Endothelial cell of umbilical vein (primary cell): Measurements from ENCODE around the gene PCARE. TPM values are rescaled to one million over a fixed set of nuclear protein-coding genes. Genes with fewer than 3 reads are reported as not detected.

ENCODE experiments used
- BruUV-seq: library from RNA; stranded (reverse); fragments of 400-500 nt; replicated peaks from 2 replicates; lab custom pipeline; 2021; lab: Mats Ljungman, UMichigan
- CTCF ChIA-PET: fragments of 300-600, 350-600 bp; sonication (Branson Sonifier 250); formaldehyde crosslinking; loops from one replicate; lab custom pipeline; 2021; ENCODE audit warnings: antibody characterized with exemption, inconsistent platforms; lab: Charles Lee
- POLR2A ChIA-PET: fragments of 300-600, 350-600 bp; sonication (Branson Sonifier 250); formaldehyde crosslinking; loops from one replicate; lab custom pipeline; 2021; ENCODE audit warnings: antibody characterized with exemption, inconsistent platforms; lab: Charles Lee
- DNase-seq: peaks from one replicate; pipeline ENCODE4 v3.0.0-alpha.2; 2011; ENCODE audit warnings: low read depth, low spot score
- FAIRE-seq: peaks from 2 replicates; lab custom pipeline; 2011; peaks lifted over from hg19 to GRCh38; lab: Jason Lieb, UNC
- H2AFZ ChIP-seq: 2 replicates; pipeline ENCODE4 v1.6.0; 2012; ENCODE audit warnings: low read depth, low read length, control low read depth, inconsistent platforms
- H3K27ac ChIP-seq: 2 replicates; pipeline ENCODE4 v1.5.1; 2011; ENCODE audit warnings: low read depth, mild to moderate bottlenecking, control low read depth, low read length, moderate library complexity; ENCODE audit not compliant: insufficient read depth
- H3K27me3 ChIP-seq, 2 experiments: 2 replicates each; pipeline versions ENCODE4 v1.6.0 to v1.6.1; 2011; ENCODE audit warnings: low read length in 2 of 2, mixed read lengths in 1 of 2; ENCODE audit not compliant: control insufficient read depth in 2 of 2, insufficient read depth in 2 of 2
- H3K36me3 ChIP-seq, 2 experiments: 2 replicates in 1 of 2; 3 replicates in 1 of 2; pipeline ENCODE4 v1.5.1; 2011; ENCODE audit warnings: low read length in 2 of 2, mild to moderate bottlenecking in 1 of 2, moderate library complexity in 1 of 2; ENCODE audit not compliant: control insufficient read depth in 2 of 2, insufficient read depth in 2 of 2; ENCODE audit errors: extremely low read depth in 1 of 2
- H3K4me1 ChIP-seq: 3 replicates; pipeline ENCODE4 v1.5.1; 2011; ENCODE audit warnings: mild to moderate bottlenecking, low read length; ENCODE audit not compliant: control insufficient read depth, insufficient read depth; ENCODE audit errors: extremely low read depth
- H3K4me2 ChIP-seq: 2 replicates; pipeline ENCODE4 v1.6.1; 2011; ENCODE audit warnings: low read length, control low read depth, mixed read lengths; ENCODE audit not compliant: insufficient read depth
- H3K4me3 ChIP-seq, 3 experiments: fragments of 200-600 bp in 1 of 3; sonication (generic), shearing (Covaris generic) in 1 of 3; replicated peaks in 1 of 3; 2 replicates each; pipeline ENCODE4 v1.5.1; 2011 to 2016; ENCODE audit warnings: control low read depth in 3 of 3, low read length in 3 of 3, mild to moderate bottlenecking in 2 of 3, inconsistent platforms in 1 of 3, low read depth in 1 of 3, moderate library complexity in 1 of 3; ENCODE audit not compliant: insufficient read depth in 1 of 3
- H3K79me2 ChIP-seq: 2 replicates; pipeline ENCODE4 v1.6.0; 2012; ENCODE audit warnings: low read length, inconsistent platforms; ENCODE audit not compliant: control insufficient read depth, insufficient read depth
- H3K9ac ChIP-seq: replicated peaks from 2 replicates; pipeline ENCODE3; 2011; ENCODE audit warnings: low read length, control low read depth; ENCODE audit not compliant: insufficient read depth; ENCODE audit errors: extremely low read depth
- H3K9me1 ChIP-seq: replicated peaks from 3 replicates; pipeline ENCODE4 v1.6.0; 2011; ENCODE audit warnings: mild to moderate bottlenecking, low read length; ENCODE audit not compliant: control insufficient read depth, insufficient read depth; ENCODE audit errors: extremely low read depth
- H3K9me3 ChIP-seq: replicated peaks from 2 replicates; pipeline ENCODE4 v1.5.1; 2012; ENCODE audit warnings: low read length, inconsistent platforms; ENCODE audit not compliant: control insufficient read depth, insufficient read depth
- H4K20me1 ChIP-seq: replicated peaks from 2 replicates; pipeline ENCODE3; 2011; ENCODE audit warnings: mild to moderate bottlenecking, low read length; ENCODE audit not compliant: control insufficient read depth, insufficient read depth; ENCODE audit errors: extremely low read depth
- EZH2 ChIP-seq: IDR thresholded peaks from 2 replicates; pipeline ENCODE4 v1.6.1; 2012; ENCODE audit warnings: borderline replicate concordance, low read depth, mild to moderate bottlenecking, moderate library complexity, low read length, inconsistent platforms; ENCODE audit not compliant: severe bottlenecking
- GATA2 ChIP-seq: IDR thresholded peaks from 2 replicates; pipeline ENCODE4 v1.7.0; 2011; ENCODE audit warnings: low read depth, mild to moderate bottlenecking, moderate library complexity, mixed read lengths, low read length; ENCODE audit not compliant: insufficient read length, insufficient read depth
- JUN ChIP-seq: IDR thresholded peaks from 2 replicates; pipeline ENCODE4 v1.6.1; 2011; ENCODE audit warnings: borderline replicate concordance, low read depth; ENCODE audit not compliant: insufficient read length, insufficient read depth
- MYC ChIP-seq: IDR thresholded peaks from one replicate; pipeline ENCODE4 v1.6.1; 2011; ENCODE audit warnings: mild to moderate bottlenecking, low read depth, low read length
- POLR2A ChIP-seq: IDR thresholded peaks from 2 replicates; pipeline ENCODE4 v1.6.1; 2012; ENCODE audit warnings: low read depth, mild to moderate bottlenecking, control low read depth, low read length
- dilution Hi-C: fragments of 300-500 bp; cut with MboI; formaldehyde crosslinking; loops from one replicate; pipeline ENCODE4 v1.15.0; 2019; ENCODE audit warnings: low sequenced_read_pairs; ENCODE audit not compliant: extremely low pct_ligation_motif_present
- intact Hi-C: fragments of 100-400 bp; cut with micrococcal nuclease; formaldehyde crosslinking; loops from one replicate; pipeline ENCODE4 v1.10.0; 2022
- polyA plus RNA-seq, 4 experiments: library from polyadenylated mRNA; depleted of rRNA in 3 of 4; stranded (reverse) in 3 of 4; unstranded in 1 of 4; fragments of >200 nt; gene quantifications; 2 replicates each; pipeline versions ENCODE4 v1.2.1 to v1.2.3, GENCODE V29; 2011 to 2012; ENCODE audit warnings: missing spikeins in 1 of 4
- total RNA-seq: library from RNA; stranded (reverse); gene quantifications from 2 replicates; pipeline ENCODE4 v1.2.3, GENCODE V29; 2021
- TF ChIP-seq, protein P1 (sequence below), 2 donors: IDR thresholded peaks; 1 replicate in 1 of 2; 2 replicates in 1 of 2; pipeline ENCODE4 v1.5.1; 2011; ENCODE audit warnings: low read length in 2 of 2, mild to moderate bottlenecking in 2 of 2, moderate library complexity in 2 of 2, control low read depth in 1 of 2, inconsistent platforms in 1 of 2, low read depth in 1 of 2; ENCODE audit not compliant: insufficient read depth in 1 of 2; ENCODE audit errors: extremely low read depth in 1 of 2
- TF ChIP-seq, protein P2 (sequence below): IDR thresholded peaks from 2 replicates; pipeline ENCODE4 v1.6.1; 2011; ENCODE audit not compliant: insufficient read depth, insufficient read length

PCARE gene
- total and polyA plus RNA-seq, 2 donors (not counting 3 experiments of a cell fraction or from before 2014, with no cell fraction given): not detected

- ChIA-PET POLR2A (no interaction called here), CTCF (interaction anchor here (0.7 to 2.5 kb wide), 6 partner anchors 11 to 88 kb away, joined by 3 to 7 read pairs (median 3); no protein-coding TSS in a partner anchor)
- no TSS peak for BruUV-seq
- FAIRE-seq (no peak), DNase-seq (no peak)
- Histone ChIP-seq H4K20me1 (no peaks in the 10 kb centered on the region), H3K9ac (no peak overlapping the region), H3K79me2 (no peaks in the 10 kb centered on the region), H2AFZ (no peak overlapping the region), H3K9me3 (no peaks in the 10 kb centered on the region), H3K4me2 (no peak overlapping the region), H3K4me1 (no peaks in the 10 kb centered on the region), H3K9me1 (no peaks in the 10 kb centered on the region), H3K36me3 (no peaks in the 10 kb centered on the region), H3K27me3 (no peaks in the 10 kb centered on the region), H3K4me3 (no peak overlapping the region), H3K27ac (no peak overlapping the region)
- dilution Hi-C loops: no loop called here
- TF ChIP-seq, protein P1, sequence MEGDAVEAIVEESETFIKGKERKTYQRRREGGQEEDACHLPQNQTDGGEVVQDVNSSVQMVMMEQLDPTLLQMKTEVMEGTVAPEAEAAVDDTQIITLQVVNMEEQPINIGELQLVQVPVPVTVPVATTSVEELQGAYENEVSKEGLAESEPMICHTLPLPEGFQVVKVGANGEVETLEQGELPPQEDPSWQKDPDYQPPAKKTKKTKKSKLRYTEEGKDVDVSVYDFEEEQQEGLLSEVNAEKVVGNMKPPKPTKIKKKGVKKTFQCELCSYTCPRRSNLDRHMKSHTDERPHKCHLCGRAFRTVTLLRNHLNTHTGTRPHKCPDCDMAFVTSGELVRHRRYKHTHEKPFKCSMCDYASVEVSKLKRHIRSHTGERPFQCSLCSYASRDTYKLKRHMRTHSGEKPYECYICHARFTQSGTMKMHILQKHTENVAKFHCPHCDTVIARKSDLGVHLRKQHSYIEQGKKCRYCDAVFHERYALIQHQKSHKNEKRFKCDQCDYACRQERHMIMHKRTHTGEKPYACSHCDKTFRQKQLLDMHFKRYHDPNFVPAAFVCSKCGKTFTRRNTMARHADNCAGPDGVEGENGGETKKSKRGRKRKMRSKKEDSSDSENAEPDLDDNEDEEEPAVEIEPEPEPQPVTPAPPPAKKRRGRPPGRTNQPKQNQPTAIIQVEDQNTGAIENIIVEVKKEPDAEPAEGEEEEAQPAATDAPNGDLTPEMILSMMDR (IDR thresholded peaks at IDR 0.05; ENCODE audit: extremely low read depth in 1 of 2, insufficient read depth in 1 of 2, low read depth in 1 of 2, low read length in 2 of 2): no peak
- TF ChIP-seq EZH2: no peak
- TF ChIP-seq GATA2: no peak
- no peak for TF ChIP-seq POLR2A
- TF ChIP-seq JUN: no peak
- no peak for TF ChIP-seq MYC
- TF ChIP-seq, protein P2, sequence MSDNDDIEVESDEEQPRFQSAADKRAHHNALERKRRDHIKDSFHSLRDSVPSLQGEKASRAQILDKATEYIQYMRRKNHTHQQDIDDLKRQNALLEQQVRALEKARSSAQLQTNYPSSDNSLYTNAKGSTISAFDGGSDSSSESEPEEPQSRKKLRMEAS: no peak
- intact Hi-C loops: no loop called here
Observed at GRCh38 chr2:29105375-29105774, 31.1 kb upstream of the PCARE start.
